HepG2 (cell line): ENCODE results near the gene GJC1. TPM values are rescaled to one million over a fixed set of nuclear protein-coding genes. Genes with fewer than 3 reads are reported as not detected.

Experiments used
- CEBPG ChIP-seq: IDR thresholded peaks from 2 replicates; pipeline ENCODE4 v1.6.1; 2016
- MAF1 ChIP-seq: sonication (generic); formaldehyde crosslinking; IDR thresholded peaks from 2 replicates; pipeline ENCODE4 v1.5.0; 2020; ENCODE audit warnings: missing genetic modification reagents, borderline replicate concordance
- NBN ChIP-seq: fragments of 450-650 bp; conservative IDR thresholded peaks from 2 replicates; pipeline ENCODE4 v1.6.1; 2017
- NR2F2 ChIP-seq: IDR thresholded peaks from 2 replicates; pipeline ENCODE4 v1.6.1; 2012; ENCODE audit warnings: low read depth, inconsistent platforms, borderline replicate concordance
- RFX3 ChIP-seq: IDR thresholded peaks from 2 replicates; pipeline ENCODE4 v1.6.1; 2016; ENCODE audit warnings: missing biosample characterization, missing genetic modification reagents
- SNAI1 ChIP-seq: sonication (generic); formaldehyde crosslinking; IDR thresholded peaks from 2 replicates; pipeline ENCODE4 v1.5.0; 2020; ENCODE audit warnings: mild to moderate bottlenecking, missing genetic modification reagents, borderline replicate concordance
- SRSF1 ChIP-seq: fragments of 200-400 bp; formaldehyde crosslinking; optimal IDR thresholded peaks from 2 replicates; pipeline ENCODE3; 2017; ENCODE audit warnings: mild to moderate bottlenecking, low read depth, low read length, moderate library complexity
- THAP7 ChIP-seq: sonication (generic); formaldehyde crosslinking; IDR thresholded peaks from 2 replicates; pipeline ENCODE4 v1.8.1; 2023; ENCODE audit warnings: mild to moderate bottlenecking, missing genetic modification reagents
- ZNF260 ChIP-seq: sonication (generic); formaldehyde crosslinking; IDR thresholded peaks from 2 replicates; pipeline ENCODE4 v1.4.0; 2020; ENCODE audit warnings: missing genetic modification reagents, low read depth, mild to moderate bottlenecking, borderline replicate concordance
- ZNF276 ChIP-seq: sonication (generic); formaldehyde crosslinking; IDR thresholded peaks from 2 replicates; pipeline ENCODE4 v1.4.0; 2020; ENCODE audit warnings: mild to moderate bottlenecking, low read depth, missing genetic modification reagents
- ZNF33B ChIP-seq: sonication (generic); formaldehyde crosslinking; IDR thresholded peaks from 2 replicates; pipeline ENCODE4 v1.5.1; 2020; ENCODE audit warnings: mild to moderate bottlenecking, missing genetic modification reagents
- ZNF414 ChIP-seq: sonication (generic); formaldehyde crosslinking; IDR thresholded peaks from 2 replicates; pipeline ENCODE4 v1.5.0; 2020; ENCODE audit warnings: missing genetic modification reagents
- ZNF616 ChIP-seq: sonication (generic); formaldehyde crosslinking; IDR thresholded peaks from 2 replicates; pipeline ENCODE4 v1.5.0; 2020; ENCODE audit warnings: low read depth, mild to moderate bottlenecking, missing genetic modification reagents
- polyA plus RNA-seq, 8 experiments: library from polyadenylated mRNA; depleted of rRNA in 3 of 8; stranded (reverse) in 7 of 8; unstranded in 1 of 8; fragments of >200 nt; fragmentation: Illumina TruSeq in 4 of 8; extraction: Trizol in 4 of 8; gene quantifications; 2 replicates each; pipeline versions ENCODE4 v1.2.1 to v1.2.3, GENCODE V29; 2011 to 2016; ENCODE audit warnings: low read depth in 4 of 8, missing spikeins in 1 of 8, mixed read lengths in 1 of 8; ENCODE audit not compliant: insufficient read depth in 1 of 8
- total RNA-seq, 5 experiments: library from RNA; depleted of rRNA; stranded (reverse); fragments of >200 nt; fragmentation: Illumina TruSeq; extraction: Trizol; gene quantifications; 2 replicates each; pipeline ENCODE4 v1.2.3, GENCODE V29; 2016; ENCODE audit warnings: low read depth in 1 of 5
- TF ChIP-seq, protein P1 (sequence below): sonication (generic); formaldehyde crosslinking; IDR thresholded peaks from 2 replicates; pipeline ENCODE4 v1.4.0; 2020; ENCODE audit warnings: missing genetic modification reagents
- TF ChIP-seq, protein P2 (sequence below): sonication (generic); formaldehyde crosslinking; IDR thresholded peaks from 2 replicates; pipeline ENCODE4 v1.9.0; 2022; ENCODE audit warnings: missing genetic modification reagents, mild to moderate bottlenecking, borderline replicate concordance
- TF ChIP-seq, protein P3 (sequence below): sonication (generic); formaldehyde crosslinking; IDR thresholded peaks from 2 replicates; pipeline ENCODE4 v1.4.0; 2020; ENCODE audit warnings: missing genetic modification reagents
- TF ChIP-seq, protein P4 (sequence below): sonication (generic); formaldehyde crosslinking; IDR thresholded peaks from 2 replicates; pipeline ENCODE4 v1.5.0; 2020; ENCODE audit warnings: mild to moderate bottlenecking, missing genetic modification reagents, borderline replicate concordance

Gene GJC1
- total and polyA plus RNA-seq, 2 of the 13 experiments (the other 11 are each of a cell fraction or from before 2014, with no cell fraction given): 1.7 TPM

DNA sequence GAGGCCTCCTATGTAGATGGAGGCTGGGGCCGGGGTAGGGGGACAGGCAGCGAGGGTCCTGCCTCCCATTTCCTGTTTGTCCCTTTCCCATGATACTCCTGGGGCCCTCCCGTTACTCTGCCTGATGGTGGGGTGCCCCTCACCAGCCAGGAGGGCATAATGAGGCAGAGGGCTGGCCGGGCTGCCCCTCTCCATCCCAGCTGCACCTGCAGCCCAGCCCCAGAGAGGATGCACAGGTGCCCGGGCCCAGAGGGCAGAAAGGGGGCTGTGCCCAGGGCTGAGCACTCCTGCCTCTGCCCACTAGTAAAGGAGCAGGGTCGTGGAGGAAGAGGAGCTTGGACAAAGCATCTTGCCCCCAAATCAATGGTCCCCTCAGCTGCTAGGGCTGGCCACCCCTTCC is 60.9 kb downstream of the GJC1 start (continued):
- TF ChIP-seq, protein P1, sequence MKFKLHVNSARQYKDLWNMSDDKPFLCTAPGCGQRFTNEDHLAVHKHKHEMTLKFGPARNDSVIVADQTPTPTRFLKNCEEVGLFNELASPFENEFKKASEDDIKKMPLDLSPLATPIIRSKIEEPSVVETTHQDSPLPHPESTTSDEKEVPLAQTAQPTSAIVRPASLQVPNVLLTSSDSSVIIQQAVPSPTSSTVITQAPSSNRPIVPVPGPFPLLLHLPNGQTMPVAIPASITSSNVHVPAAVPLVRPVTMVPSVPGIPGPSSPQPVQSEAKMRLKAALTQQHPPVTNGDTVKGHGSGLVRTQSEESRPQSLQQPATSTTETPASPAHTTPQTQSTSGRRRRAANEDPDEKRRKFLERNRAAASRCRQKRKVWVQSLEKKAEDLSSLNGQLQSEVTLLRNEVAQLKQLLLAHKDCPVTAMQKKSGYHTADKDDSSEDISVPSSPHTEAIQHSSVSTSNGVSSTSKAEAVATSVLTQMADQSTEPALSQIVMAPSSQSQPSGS (CRISPR knock-in tag): 0 out of 2 replicates have a peak, but pooled peaks have one; percentile 9
- TF ChIP-seq ZNF260 (CRISPR knock-in tag) (no peak), ZNF276 (CRISPR knock-in tag) (no peak), RFX3 (CRISPR knock-in tag) (no peak), MAF1 (CRISPR knock-in tag) (0 out of 2 replicates have a peak, but pooled peaks have one; percentile 30), SNAI1 (CRISPR knock-in tag) (no peak), THAP7 (CRISPR knock-in tag) (no peak), ZNF616 (no peak), ZNF414 (CRISPR knock-in tag) (no peak), CEBPG (CRISPR knock-in tag) (no peak), NR2F2 (no peak), ZNF33B (CRISPR knock-in tag) (no peak), NBN (no peak), SRSF1 (no peak)
- TF ChIP-seq, protein P2, sequence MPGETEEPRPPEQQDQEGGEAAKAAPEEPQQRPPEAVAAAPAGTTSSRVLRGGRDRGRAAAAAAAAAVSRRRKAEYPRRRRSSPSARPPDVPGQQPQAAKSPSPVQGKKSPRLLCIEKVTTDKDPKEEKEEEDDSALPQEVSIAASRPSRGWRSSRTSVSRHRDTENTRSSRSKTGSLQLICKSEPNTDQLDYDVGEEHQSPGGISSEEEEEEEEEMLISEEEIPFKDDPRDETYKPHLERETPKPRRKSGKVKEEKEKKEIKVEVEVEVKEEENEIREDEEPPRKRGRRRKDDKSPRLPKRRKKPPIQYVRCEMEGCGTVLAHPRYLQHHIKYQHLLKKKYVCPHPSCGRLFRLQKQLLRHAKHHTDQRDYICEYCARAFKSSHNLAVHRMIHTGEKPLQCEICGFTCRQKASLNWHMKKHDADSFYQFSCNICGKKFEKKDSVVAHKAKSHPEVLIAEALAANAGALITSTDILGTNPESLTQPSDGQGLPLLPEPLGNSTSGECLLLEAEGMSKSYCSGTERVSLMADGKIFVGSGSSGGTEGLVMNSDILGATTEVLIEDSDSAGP (CRISPR knock-in tag): peak; percentile 22; the same call in 1 of the 2 replicates
- TF ChIP-seq, protein P3, sequence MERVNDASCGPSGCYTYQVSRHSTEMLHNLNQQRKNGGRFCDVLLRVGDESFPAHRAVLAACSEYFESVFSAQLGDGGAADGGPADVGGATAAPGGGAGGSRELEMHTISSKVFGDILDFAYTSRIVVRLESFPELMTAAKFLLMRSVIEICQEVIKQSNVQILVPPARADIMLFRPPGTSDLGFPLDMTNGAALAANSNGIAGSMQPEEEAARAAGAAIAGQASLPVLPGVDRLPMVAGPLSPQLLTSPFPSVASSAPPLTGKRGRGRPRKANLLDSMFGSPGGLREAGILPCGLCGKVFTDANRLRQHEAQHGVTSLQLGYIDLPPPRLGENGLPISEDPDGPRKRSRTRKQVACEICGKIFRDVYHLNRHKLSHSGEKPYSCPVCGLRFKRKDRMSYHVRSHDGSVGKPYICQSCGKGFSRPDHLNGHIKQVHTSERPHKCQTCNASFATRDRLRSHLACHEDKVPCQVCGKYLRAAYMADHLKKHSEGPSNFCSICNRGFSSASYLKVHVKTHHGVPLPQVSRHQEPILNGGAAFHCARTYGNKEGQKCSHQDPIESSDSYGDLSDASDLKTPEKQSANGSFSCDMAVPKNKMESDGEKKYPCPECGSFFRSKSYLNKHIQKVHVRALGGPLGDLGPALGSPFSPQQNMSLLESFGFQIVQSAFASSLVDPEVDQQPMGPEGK (CRISPR knock-in tag): 0 out of 2 replicates have a peak, but pooled peaks have one; percentile 2
- TF ChIP-seq, protein P4, sequence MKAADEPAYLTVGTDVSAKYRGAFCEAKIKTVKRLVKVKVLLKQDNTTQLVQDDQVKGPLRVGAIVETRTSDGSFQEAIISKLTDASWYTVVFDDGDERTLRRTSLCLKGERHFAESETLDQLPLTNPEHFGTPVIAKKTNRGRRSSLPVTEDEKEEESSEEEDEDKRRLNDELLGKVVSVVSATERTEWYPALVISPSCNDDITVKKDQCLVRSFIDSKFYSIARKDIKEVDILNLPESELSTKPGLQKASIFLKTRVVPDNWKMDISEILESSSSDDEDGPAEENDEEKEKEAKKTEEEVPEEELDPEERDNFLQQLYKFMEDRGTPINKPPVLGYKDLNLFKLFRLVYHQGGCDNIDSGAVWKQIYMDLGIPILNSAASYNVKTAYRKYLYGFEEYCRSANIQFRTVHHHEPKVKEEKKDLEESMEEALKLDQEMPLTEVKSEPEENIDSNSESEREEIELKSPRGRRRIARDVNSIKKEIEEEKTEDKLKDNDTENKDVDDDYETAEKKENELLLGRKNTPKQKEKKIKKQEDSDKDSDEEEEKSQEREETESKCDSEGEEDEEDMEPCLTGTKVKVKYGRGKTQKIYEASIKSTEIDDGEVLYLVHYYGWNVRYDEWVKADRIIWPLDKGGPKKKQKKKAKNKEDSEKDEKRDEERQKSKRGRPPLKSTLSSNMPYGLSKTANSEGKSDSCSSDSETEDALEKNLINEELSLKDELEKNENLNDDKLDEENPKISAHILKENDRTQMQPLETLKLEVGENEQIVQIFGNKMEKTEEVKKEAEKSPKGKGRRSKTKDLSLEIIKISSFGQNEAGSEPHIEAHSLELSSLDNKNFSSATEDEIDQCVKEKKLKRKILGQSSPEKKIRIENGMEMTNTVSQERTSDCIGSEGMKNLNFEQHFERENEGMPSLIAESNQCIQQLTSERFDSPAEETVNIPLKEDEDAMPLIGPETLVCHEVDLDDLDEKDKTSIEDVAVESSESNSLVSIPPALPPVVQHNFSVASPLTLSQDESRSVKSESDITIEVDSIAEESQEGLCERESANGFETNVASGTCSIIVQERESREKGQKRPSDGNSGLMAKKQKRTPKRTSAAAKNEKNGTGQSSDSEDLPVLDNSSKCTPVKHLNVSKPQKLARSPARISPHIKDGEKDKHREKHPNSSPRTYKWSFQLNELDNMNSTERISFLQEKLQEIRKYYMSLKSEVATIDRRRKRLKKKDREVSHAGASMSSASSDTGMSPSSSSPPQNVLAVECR (CRISPR knock-in tag): no peak
